Spleen (tissue), 11 donors: ENCODE results near the gene OR7G2. TPM values are rescaled to one million over a fixed set of nuclear protein-coding genes. Genes with fewer than 3 reads are reported as not detected.
"Not testable (repeated sequence)": the region's sequence is repeated elsewhere in the genome, so short reads cannot be mapped to it uniquely, and the experiment has no call there.

Source experiments
- DNase-seq: peaks from one replicate; pipeline ENCODE4 v3.0.0-alpha.2; 2020
- H3K27ac ChIP-seq, 8 donors: fragments of 200-600 bp; sonication (generic) in 7 of 8; 1 replicate in 4 of 8; 2 replicates in 4 of 8; pipeline versions ENCODE4 v1.5.0 to v1.8.0; 2016 to 2021; ENCODE audit warnings: inconsistent platforms in 4 of 8, mild to moderate bottlenecking in 4 of 8, moderate library complexity in 1 of 8
- H3K27me3 ChIP-seq, 7 donors: fragments of 200-600 bp; sonication (generic) in 6 of 7; replicated peaks in 1 of 7; 1 replicate in 4 of 7; 2 replicates in 3 of 7; pipeline versions ENCODE4 v1.5.0 to v1.8.0; 2016 to 2021; ENCODE audit warnings: inconsistent platforms in 3 of 7, mild to moderate bottlenecking in 1 of 7
- H3K36me3 ChIP-seq, 6 donors: fragments of 200-600 bp; sonication (generic) in 5 of 6; 1 replicate in 4 of 6; 2 replicates in 2 of 6; pipeline versions ENCODE4 v1.5.0 to v1.8.0; 2016 to 2021; ENCODE audit warnings: inconsistent platforms in 2 of 6
- H3K4me1 ChIP-seq, 6 donors: fragments of 200-600 bp; sonication (generic) in 5 of 6; 1 replicate in 3 of 6; 2 replicates in 3 of 6; pipeline versions ENCODE4 v1.5.0 to v1.8.0; 2016 to 2021; ENCODE audit warnings: inconsistent platforms in 3 of 6
- H3K4me3 ChIP-seq, 8 donors: fragments of 200-600 bp; sonication (generic) in 7 of 8; 1 replicate in 4 of 8; 2 replicates in 4 of 8; pipeline versions ENCODE4 v1.5.0 to v1.8.0; 2016 to 2021; ENCODE audit warnings: inconsistent platforms in 4 of 8, mild to moderate bottlenecking in 4 of 8, moderate library complexity in 2 of 8
- H3K9me3 ChIP-seq, 8 donors: fragments of 200-600 bp; sonication (generic) in 7 of 8; 1 replicate in 4 of 8; 2 replicates in 4 of 8; pipeline versions ENCODE4 v1.5.0 to v1.8.0; 2016 to 2021; ENCODE audit warnings: inconsistent platforms in 4 of 8
- CTCF ChIP-seq, 11 experiments: fragments of 200-600 bp in 7 of 11; fragments of 450-650 bp in 4 of 11; sonication (generic) in 4 of 11; IDR thresholded peaks in 8 of 11; conservative IDR thresholded peaks in 3 of 11; 1 replicate in 7 of 11; 2 replicates in 4 of 11; pipeline versions ENCODE4 v1.4.0 to v1.8.0; 2016 to 2021; ENCODE audit warnings: antibody characterized with exemption in 11 of 11, inconsistent platforms in 4 of 11, mild to moderate bottlenecking in 1 of 11
- POLR2A ChIP-seq, 3 donors: fragments of 450-650 bp; IDR thresholded peaks; one replicate each; pipeline ENCODE4 v1.5.1; 2017; ENCODE audit warnings: antibody characterized with exemption in 3 of 3, mild to moderate bottlenecking in 1 of 3
- POLR2AphosphoS5 ChIP-seq, 3 donors: sonication (generic); formaldehyde crosslinking; IDR thresholded peaks; one replicate each; pipeline ENCODE4 v1.5.1; 2017; ENCODE audit warnings: antibody characterized with exemption in 3 of 3
- WGBS, 5 donors: extraction: QIAGEN DNeasy Blood & Tissue Kit in 3 of 5; methylation state at CpG; one replicate each; pipeline versions ENCODE4 v1.1.5 to v1.1.7; 2013 to 2018; 5-methylcytosine and 5-hydroxymethylcytosine counted together
- intact Hi-C: fragments of 100-400 bp; cut with DNase I; formaldehyde crosslinking; loops from one replicate; pipeline ENCODE4 v1.15.0; 2023; ENCODE audit warnings: low total_unique reads
- polyA plus RNA-seq, 3 donors: library from polyadenylated mRNA; stranded (reverse); fragments of 200-250 nt; gene quantifications; one replicate each; pipeline ENCODE4 v1.2.1, GENCODE V29; 2013
- total RNA-seq, 7 donors: library from RNA; depleted of rRNA in 3 of 7; stranded (reverse); fragments of >200 nt in 3 of 7; fragmentation: NEBNext Ultra II Directional in 4 of 7; extraction: Animal tissue kit (Norgen Biotek cat#: 25700) in 4 of 7; gene quantifications; one replicate each; pipeline versions ENCODE4 v1.1.0 to v1.2.1, GENCODE V29; 2016 to 2021
- donor health status: healthy with polysubstance abuse.
- donor health status: DM: no; HTN: no; CAD: no; lungs with moderate emphysema.
- donor health status: DM: no; HTN: no; CAD: no.
- donor health status: Bipolar disorder and iron deficiency.
- donor health status: healthy.
- donor health status: DM: no; HTN: no; CAD: no.
- donor health status: DM: yes; HTN: yes; CAD: no.

The OR7G2 gene
- total and polyA plus RNA-seq, 10 donors, result not detected

- TF ChIP-seq POLR2AphosphoS5 (IDR thresholded peaks at IDR 0.05) (no peak), CTCF (IDR thresholded peaks at IDR 0.05 in 8 of 11, conservative IDR thresholded peaks at IDR 0.05 in 3 of 11) (no peak), POLR2A (IDR thresholded peaks at IDR 0.05) (no peak)
- Histone ChIP-seq H3K4me3 (no peak overlapping the region), H3K9me3 (no peaks in the 10 kb centered on the region), H3K4me1 (peaks cover 0 to 5% (median 0%) of the 10 kb centered on the region in 6 donors), H3K27ac (no peak overlapping the region), H3K27me3 (no peaks in the 10 kb centered on the region), H3K36me3 (no peaks in the 10 kb centered on the region)
- DNase-seq, result no peak
- intact Hi-C loops, result loop anchor here (5.0 kb wide), 1 partner anchor 421 kb away; no protein-coding TSS in a partner anchor
- WGBS, 5 donors, result 81 to 88% (median 88%) methylated on average over 4 of the region's 4 CpGs
Observed at GRCh38 chr19:9078651-9079050, 28.6 kb downstream of the OR7G2 start.

GRCh38 chr19:9076901-9077300 lies 30.4 kb downstream of the OR7G2 start:
- 88 to 93% (median 89%) methylated on average over 7 to 10 of the region's 10 CpGs for WGBS, 5 donors
- H3K4me3 ChIP-seq, result no peak overlapping the region
- H3K27ac ChIP-seq, result no peak overlapping the region
- DNase-seq, result no peak
- TF ChIP-seq CTCF (IDR thresholded peaks at IDR 0.05 in 8 of 11, conservative IDR thresholded peaks at IDR 0.05 in 3 of 11), result no peak
- TF ChIP-seq POLR2AphosphoS5 (IDR thresholded peaks at IDR 0.05), result no peak
- H3K9me3 ChIP-seq, result no peaks in the 10 kb centered on the region
- H3K27me3 ChIP-seq, result no peaks in the 10 kb centered on the region
- no peaks in the 10 kb centered on the region for H3K36me3 ChIP-seq
- peaks cover 0 to 5% (median 0%) of the 10 kb centered on the region in 6 donors for H3K4me1 ChIP-seq
- intact Hi-C loops, result loop anchor here (5.0 kb wide), 1 partner anchor 420 kb away; no protein-coding TSS in a partner anchor

- Histone ChIP-seq H3K4me1 (peaks cover 0 to 5% (median 0%) of the 10 kb centered on the region in 6 donors), H3K36me3 (no peaks in the 10 kb centered on the region), H3K27me3 (no peaks in the 10 kb centered on the region), H3K27ac (no peak overlapping the region), H3K9me3 (no peaks in the 10 kb centered on the region), H3K4me3 (no peak overlapping the region)
- no peak for DNase-seq
- intact Hi-C loops, result loop anchor here (5.0 kb wide), 1 partner anchor 418 kb away; no protein-coding TSS in a partner anchor
- 46 to 57% (median 49%) methylated on average over 16 of the region's 16 CpGs for WGBS, 5 donors
- TF ChIP-seq POLR2A (IDR thresholded peaks at IDR 0.05) (no peak), CTCF (IDR thresholded peaks at IDR 0.05 in 8 of 11, conservative IDR thresholded peaks at IDR 0.05 in 3 of 11) (no peak), POLR2AphosphoS5 (IDR thresholded peaks at IDR 0.05) (no peak)
Observed at GRCh38 chr19:9075064-9075949, 32.0 kb downstream of the OR7G2 start.

- H3K4me3 ChIP-seq, result no peak overlapping the region
- no peaks in the 10 kb centered on the region for H3K9me3 ChIP-seq
- no peaks in the 10 kb centered on the region for H3K36me3 ChIP-seq
- H3K27ac ChIP-seq, result no peak overlapping the region
- no peaks in the 10 kb centered on the region for H3K4me1 ChIP-seq
- no peaks in the 10 kb centered on the region for H3K27me3 ChIP-seq
- WGBS, 5 donors, result 65 to 70% (median 68%) methylated on average over 6 of the region's 6 CpGs
- TF ChIP-seq CTCF (IDR thresholded peaks at IDR 0.05 in 8 of 11, conservative IDR thresholded peaks at IDR 0.05 in 3 of 11) (no peak), POLR2A (IDR thresholded peaks at IDR 0.05) (no peak), POLR2AphosphoS5 (IDR thresholded peaks at IDR 0.05) (no peak)
- no peak for DNase-seq
- intact Hi-C loops, result no loop called here
Observed at GRCh38 chr19:9073806-9074205, 33.5 kb downstream of the OR7G2 start.

GRCh38 chr19:9071720-9072119 lies 35.6 kb downstream of the OR7G2 start:
- H3K4me3 ChIP-seq, intact Hi-C loops, H3K27ac ChIP-seq, H3K9me3 ChIP-seq, H3K4me1 ChIP-seq, H3K36me3 ChIP-seq, H3K27me3 ChIP-seq, DNase-seq: not testable (repeated sequence)
- 85 to 93% (median 89%) methylated on average over 6 of the region's 6 CpGs for WGBS, 5 donors
